ENCODE measurements around the gene WNT3.
"Not testable (repeated sequence)": the region's sequence is repeated elsewhere in the genome, so short reads cannot be mapped to it uniquely, and the experiment has no call there.

Gene WNT3

GRCh38 chr17:46764000-46764708 is 54.3 kb downstream of the WNT3 start:
- DNase-seq: no peak

GRCh38 chr17:46763416-46763815 is 55.1 kb downstream of the WNT3 start:
- no peak for DNase-seq

GRCh38 chr17:46759141-46759540 is 59.4 kb downstream of the WNT3 start:
- no peak for DNase-seq

- DNase-seq: no peak
Observed at GRCh38 chr17:46758614-46759013, 59.9 kb downstream of the WNT3 start.

- DNase-seq: not testable (repeated sequence)
Observed at GRCh38 chr17:46757588-46757987, 60.9 kb downstream of the WNT3 start.

- DNase-seq: no peak
Observed at GRCh38 chr17:46756861-46757260, 61.6 kb downstream of the WNT3 start.

GRCh38 chr17:46756081-46756735 is 62.3 kb downstream of the WNT3 start:
- DNase-seq: no peak

GRCh38 chr17:46753776-46754175 is 64.7 kb downstream of the WNT3 start:
- DNase-seq: no peak

GRCh38 chr17:46751425-46751824 is 67.1 kb downstream of the WNT3 start:
- no peak for DNase-seq

GRCh38 chr17:46745376-46745775 is 73.1 kb downstream of the WNT3 start:
- no peak for DNase-seq

GRCh38 chr17:46744441-46744840 is 74.1 kb downstream of the WNT3 start:
- no peak for DNase-seq

GRCh38 chr17:46742565-46743270 is 75.8 kb downstream of the WNT3 start:
- DNase-seq: no peak

GRCh38 chr17:46741122-46741730 is 77.3 kb downstream of the WNT3 start:
- no peak for DNase-seq

GRCh38 chr17:46739982-46740381 is 78.5 kb downstream of the WNT3 start:
- no peak for DNase-seq

GRCh38 chr17:46738544-46738943 is 79.9 kb downstream of the WNT3 start:
- DNase-seq: no peak

GRCh38 chr17:46737326-46737725 is 81.2 kb downstream of the WNT3 start:
- no peak for DNase-seq

- DNase-seq: no peak
Observed at GRCh38 chr17:46736100-46736499, 82.4 kb downstream of the WNT3 start.

GRCh38 chr17:46733837-46734475 is 84.5 kb downstream of the WNT3 start:
- no peak for DNase-seq

GRCh38 chr17:46732754-46733398 is 85.6 kb downstream of the WNT3 start:
- DNase-seq: no peak

GRCh38 chr17:46732160-46732559 is 86.3 kb downstream of the WNT3 start:
- no peak for DNase-seq

- DNase-seq: no peak
Observed at GRCh38 chr17:46730679-46731078, 87.8 kb downstream of the WNT3 start.

- no peak for DNase-seq
Observed at GRCh38 chr17:46730026-46730425, 88.5 kb downstream of the WNT3 start.
